Gastrocnemius medialis (tissue), 4 donors: ENCODE data around the gene KISS1.

ENCODE experiments used
- CTCF ChIP-seq, 5 experiments: fragments of 450-650 bp in 3 of 5; fragments of 200-600 bp in 2 of 5; sonication (generic) in 2 of 5; IDR thresholded peaks in 4 of 5; conservative IDR thresholded peaks in 1 of 5; 1 replicate in 4 of 5; 2 replicates in 1 of 5; pipeline ENCODE4 v1.5.1; 2016 to 2019; ENCODE audit warnings: antibody characterized with exemption in 5 of 5, mild to moderate bottlenecking in 3 of 5, moderate library complexity in 3 of 5
- POLR2A ChIP-seq, 2 donors: fragments of 450-650 bp; IDR thresholded peaks; one replicate each; pipeline ENCODE4 v1.6.1; 2017; ENCODE audit warnings: antibody characterized with exemption in 2 of 2, mild to moderate bottlenecking in 2 of 2, moderate library complexity in 2 of 2

GRCh38 chr1:204218552-204218951 is 22.3 kb upstream of the KISS1 start:
- TF ChIP-seq CTCF (IDR thresholded peaks at IDR 0.05 in 4 of 5, conservative IDR thresholded peaks at IDR 0.05 in 1 of 5) (no peak), POLR2A (IDR thresholded peaks at IDR 0.05) (no peak)
